ENCODE measurements around the gene GPR84.

Gene GPR84

GRCh38 chr12:54392485-54393206 is 28.4 kb upstream of the GPR84 start:
- FAIRE-seq: no peak
- no peak for DNase-seq (ENCODE audit: insufficient read length, low spot score)

- FAIRE-seq (no peak), DNase-seq (ENCODE audit: insufficient read length, low spot score) (no peak)
Measured at GRCh38 chr12:54390668-54391551, 26.6 kb upstream of the GPR84 start.

- no peak for FAIRE-seq
- no peak for DNase-seq (ENCODE audit: insufficient read length, low spot score)
Measured at GRCh38 chr12:54390176-54390667, 25.9 kb upstream of the GPR84 start.

- FAIRE-seq: no peak
- DNase-seq (ENCODE audit: insufficient read length, low spot score): no peak
Measured at GRCh38 chr12:54389607-54390175, 25.4 kb upstream of the GPR84 start.

GRCh38 chr12:54389134-54389508 is 24.8 kb upstream of the GPR84 start:
- no peak for DNase-seq (ENCODE audit: insufficient read length, low spot score)
- FAIRE-seq: no peak

- DNase-seq (ENCODE audit: insufficient read length, low spot score): no peak
- FAIRE-seq: no peak
Measured at GRCh38 chr12:54388237-54389133, 24.2 kb upstream of the GPR84 start.

- FAIRE-seq: no peak
Measured at GRCh38 chr12:54387114-54387467, 22.8 kb upstream of the GPR84 start.

GRCh38 chr12:54386403-54387113 is 22.3 kb upstream of the GPR84 start:
- FAIRE-seq (no peak), DNase-seq (ENCODE audit: insufficient read length, low spot score) (no peak)

More at GRCh38 chr12:54387114-54387467, 22.8 kb upstream of the GPR84 start:
- no peak for DNase-seq (ENCODE audit: insufficient read length, low spot score)

- no peak for FAIRE-seq
- no peak for DNase-seq (ENCODE audit: insufficient read length, low spot score)
Measured at GRCh38 chr12:54385251-54385914, 21.1 kb upstream of the GPR84 start.

GRCh38 chr12:54384591-54385041 is 20.3 kb upstream of the GPR84 start, which contains the start of gene ZNF385A:
TSS of gene ZNF385A (minus strand) at chr12:54384733. CDS start at chr12:54384514, 219 bp downstream.
- no peak for DNase-seq (ENCODE audit: insufficient read length, low spot score)
- FAIRE-seq: no peak

- FAIRE-seq: no peak
- DNase-seq (ENCODE audit: insufficient read length, low spot score): peak; percentile 42
Measured at GRCh38 chr12:54383041-54383609, 18.8 kb upstream of the GPR84 start.

- FAIRE-seq (no peak), DNase-seq (ENCODE audit: insufficient read length, low spot score) (no peak)
Measured at GRCh38 chr12:54381136-54381535, 16.9 kb upstream of the GPR84 start.

GRCh38 chr12:54379398-54380201 is 15.3 kb upstream of the GPR84 start:
- DNase-seq (ENCODE audit: insufficient read length, low spot score) (peak; percentile 94), FAIRE-seq (peak; percentile 49)

- no peak for FAIRE-seq
- peak; percentile 78 for DNase-seq (ENCODE audit: insufficient read length, low spot score)
Measured at GRCh38 chr12:54378796-54379397, 14.6 kb upstream of the GPR84 start.

- FAIRE-seq (no peak), DNase-seq (ENCODE audit: insufficient read length, low spot score) (no peak)
Measured at GRCh38 chr12:54377797-54378515, 13.7 kb upstream of the GPR84 start.

GRCh38 chr12:54377007-54377406 is 12.7 kb upstream of the GPR84 start:
- no peak for FAIRE-seq

GRCh38 chr12:54376596-54376995 is 12.3 kb upstream of the GPR84 start:
- FAIRE-seq (no peak), DNase-seq (ENCODE audit: insufficient read length, low spot score) (no peak)

More at GRCh38 chr12:54377007-54377406, 12.7 kb upstream of the GPR84 start:
- DNase-seq (ENCODE audit: insufficient read length, low spot score): no peak
